ENCODE data around the gene ZBTB7B.

The ZBTB7B gene

GRCh38 chr1:154974808-154975408, 27.7 kb upstream of the ZBTB7B start (continued):
- TF ChIP-seq TSHZ1 (tag by site-specific recombination; IDR thresholded peaks at IDR 0.05; ENCODE audit: borderline replicate concordance) (no peak), ZEB2 (tag by site-specific recombination; IDR thresholded peaks at IDR 0.05) (peak; percentile 14)

GRCh38 chr1:154975409-154976059, 27.1 kb upstream of the ZBTB7B start:
- no peaks in the 10 kb centered on the region for H3K9me3 ChIP-seq (ENCODE audit: control insufficient read depth, insufficient read depth, low read depth, low read length)
- peak overlapping the region; percentile 67 for H3K4me3 ChIP-seq (ENCODE audit: low read depth, low read length)
- peaks cover 0 to 20% of the 10 kb centered on the region in 2 experiments; a peak in 2 of 3 replicates for H3K36me3 ChIP-seq (ENCODE audit: control insufficient read depth in 2 of 2, insufficient read depth in 1 of 2, low read length in 2 of 2)
- POLR2A ChIA-PET = interaction anchor here (2.2 to 6.0 kb wide), 3 partner anchors 8 to 26 kb away, joined by 9 to 66 read pairs (median 14); partner anchors contain the start of genes FLAD1, LENEP and ZBTB7B
- peaks cover 9% of the 10 kb centered on the region for H3K4me1 ChIP-seq (ENCODE audit: control insufficient read depth, insufficient read depth, low read length)
- peak overlapping the region; percentile 76; the same call in 1 of the 2 replicates for H3K27ac ChIP-seq (ENCODE audit: extremely low read depth, low read depth, low read length)
- CTCF ChIA-PET = interaction anchor here (0.6 to 1.0 kb wide), 3 partner anchors 66 to 86 kb away, joined by 3 to 5 read pairs (median 4); partner anchors contain the start of gene ADAM15
- TF ChIP-seq ZNF549 (tag by site-specific recombination; IDR thresholded peaks at IDR 0.05) (no peak), ZNF514 (tag by site-specific recombination; IDR thresholded peaks at IDR 0.05) (no peak), ZNF140 (tag by site-specific recombination; IDR thresholded peaks at IDR 0.05) (no peak), PATZ1 (tag by site-specific recombination; IDR thresholded peaks at IDR 0.05) (peak; percentile 29; the same call in 1 of the 2 replicates), ZNF645 (tag by site-specific recombination; IDR thresholded peaks at IDR 0.05) (no peak), ZNF621 (tag by site-specific recombination; IDR thresholded peaks at IDR 0.05) (no peak), ZFP37 (tag by site-specific recombination; IDR thresholded peaks at IDR 0.05) (no peak), ZNF362 (tag by site-specific recombination; IDR thresholded peaks at IDR 0.05) (no peak), ZNF16 (tag by site-specific recombination; IDR thresholded peaks at IDR 0.05; ENCODE audit: low read depth) (no peak), PRDM1 (tag by site-specific recombination; IDR thresholded peaks at IDR 0.05) (peak; percentile 85), ZNF704 (tag by site-specific recombination; IDR thresholded peaks at IDR 0.05) (no peak), KLF7 (tag by site-specific recombination; IDR thresholded peaks at IDR 0.05; ENCODE audit: borderline replicate concordance) (no peak; the same call in 1 of the 2 replicates), ZSCAN16 (tag by site-specific recombination; IDR thresholded peaks at IDR 0.05) (no peak), ZNF529 (tag by site-specific recombination; IDR thresholded peaks at IDR 0.05; ENCODE audit: insufficient replicate concordance) (no peak), ZNF280D (tag by site-specific recombination; IDR thresholded peaks at IDR 0.05) (no peak), ZNF596 (tag by site-specific recombination; IDR thresholded peaks at IDR 0.05) (no peak), ZNF37A (tag by site-specific recombination; IDR thresholded peaks at IDR 0.05) (no peak), ZBTB44 (tag by site-specific recombination; IDR thresholded peaks at IDR 0.05) (no peak)

All from HEK293 (cell line).